ENCODE results near the gene CHRNB1.
A peak's percentile ranks its signal among the peaks of the same experiment; 100 is the strongest.

CHRNB1 gene

DNA sequence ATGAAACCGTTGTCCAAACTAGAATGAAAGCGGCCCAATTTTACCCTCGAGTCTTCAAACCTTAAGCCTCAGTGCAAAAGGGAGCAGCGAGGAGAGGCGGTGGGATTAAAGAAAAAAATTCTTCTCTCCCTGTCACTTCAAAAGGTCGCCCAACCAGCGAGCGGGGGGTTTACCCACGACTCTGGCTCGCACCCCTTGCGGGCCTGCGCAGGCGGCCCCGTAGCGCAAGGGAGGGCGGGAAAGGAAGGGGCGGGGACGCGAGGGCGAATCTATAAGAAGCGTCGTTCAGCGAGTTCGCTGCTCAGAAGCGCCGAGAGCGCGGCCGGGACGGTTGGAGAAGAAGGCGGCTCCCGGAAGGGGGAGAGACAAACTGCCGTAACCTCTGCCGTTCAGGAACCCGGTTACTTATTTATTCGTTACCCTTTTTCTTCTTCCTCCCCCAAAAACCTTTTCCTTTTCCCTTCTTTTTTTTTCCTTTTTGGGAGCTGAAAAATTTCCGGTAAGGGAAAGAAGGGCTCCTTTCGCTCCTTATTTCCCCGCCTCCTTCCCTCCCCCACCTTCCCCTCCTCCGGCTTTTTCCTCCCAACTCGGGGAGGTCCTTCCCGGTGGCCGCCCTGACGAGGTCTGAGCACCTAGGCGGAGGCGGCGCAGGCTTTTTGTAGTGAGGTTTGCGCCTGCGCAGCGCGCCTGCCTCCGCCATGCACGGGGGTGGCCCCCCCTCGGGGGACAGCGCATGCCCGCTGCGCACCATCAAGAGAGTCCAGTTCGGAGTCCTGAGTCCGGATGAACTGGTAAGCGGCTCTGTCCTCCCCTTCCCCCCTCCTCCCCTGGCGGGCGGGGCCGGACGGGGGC lies 39.4 kb downstream of the CHRNB1 start, which contains the start of gene POLR2A:
Gene POLR2A, plus strand, starts transcription at position 300 of the 852 bp plus-strand sequence.
- DNase-seq (ENCODE audit: low read depth), result peak; percentile 99

DNA sequence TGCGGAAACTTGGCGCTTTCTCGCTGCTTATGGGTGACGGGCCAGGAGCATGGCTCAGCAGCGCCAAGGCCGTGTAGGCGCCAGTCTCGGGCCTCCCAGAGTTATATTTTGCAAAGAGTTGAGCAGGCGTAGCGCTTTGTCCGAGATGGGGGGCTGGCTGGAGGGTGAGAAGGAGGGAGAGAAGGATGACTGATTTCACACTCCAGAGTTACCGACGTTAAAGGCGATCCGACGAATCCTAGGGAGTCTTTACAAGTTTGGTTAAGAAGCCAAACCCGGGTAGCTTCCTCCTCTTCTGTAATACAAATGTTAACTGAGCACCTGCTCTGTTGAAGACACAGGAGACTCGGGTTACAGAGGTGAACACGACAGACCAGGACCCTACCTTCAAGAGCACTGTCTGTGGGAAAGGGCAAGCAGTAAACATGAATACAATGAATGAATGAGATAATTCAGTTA lies 40.1 kb downstream of the CHRNB1 start:
- DNase-seq (ENCODE audit: low read depth), result no peak

DNA sequence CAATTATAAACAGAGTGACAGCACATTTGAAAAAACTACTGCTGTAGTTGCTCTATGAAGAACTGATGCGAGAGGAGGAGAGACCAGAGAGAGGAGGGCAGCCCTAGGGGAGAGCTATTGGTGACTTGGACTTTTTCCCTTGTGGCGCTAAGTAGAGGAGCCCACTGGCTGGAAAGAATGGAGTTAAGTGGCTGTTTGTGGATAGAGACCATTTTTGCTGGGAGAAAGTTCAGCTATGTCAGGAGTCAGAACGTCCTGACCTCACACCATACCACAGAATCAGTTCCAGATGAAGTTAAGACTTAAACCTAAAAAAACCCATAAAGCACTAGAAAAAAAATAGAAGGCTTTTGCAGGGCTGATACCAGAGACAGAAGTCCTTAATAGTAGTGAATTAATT lies 41.3 kb downstream of the CHRNB1 start:
- DNase-seq (ENCODE audit: low read depth), result peak; percentile 79

DNA sequence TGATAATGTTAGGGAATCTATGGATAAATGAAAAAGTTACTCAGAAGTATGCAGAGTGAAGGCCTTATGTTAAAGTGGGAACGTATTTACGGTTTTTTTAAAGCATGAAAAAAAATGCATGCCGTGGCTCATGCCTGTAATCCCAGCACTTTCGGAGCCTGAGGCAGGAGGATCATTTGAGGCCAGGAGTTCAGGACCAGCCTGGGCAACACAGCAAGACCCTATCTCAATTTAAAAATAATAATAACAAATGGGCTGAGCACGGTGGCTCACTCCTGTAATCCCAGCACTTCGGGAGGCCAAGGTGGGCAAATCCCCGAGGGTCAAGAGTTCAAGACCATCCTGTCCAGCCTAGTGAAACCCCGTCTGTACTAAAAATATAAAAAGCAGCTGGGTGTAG lies 45.3 kb downstream of the CHRNB1 start:
- DNase-seq (ENCODE audit: low read depth), result no peak

DNA sequence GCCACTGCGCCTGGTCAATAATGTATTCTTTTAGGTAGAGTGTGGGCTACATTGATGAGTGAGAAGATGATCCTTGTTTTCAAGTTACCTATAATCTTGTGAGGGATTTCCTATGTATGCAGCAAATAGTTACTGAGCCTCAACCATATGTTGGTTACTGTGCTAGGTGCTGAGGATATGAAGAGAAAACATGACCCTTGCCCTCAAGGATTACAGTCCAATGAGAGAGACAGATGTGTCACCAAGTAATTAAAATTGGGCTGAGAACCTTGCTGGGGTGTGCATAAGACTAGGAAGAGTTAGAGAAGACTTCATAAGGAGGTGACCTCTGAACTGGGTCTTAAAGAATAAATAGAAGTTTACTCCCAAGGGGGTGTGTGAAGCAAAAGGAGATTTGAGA lies 46.7 kb downstream of the CHRNB1 start:
- DNase-seq (ENCODE audit: low read depth), result no peak

DNA sequence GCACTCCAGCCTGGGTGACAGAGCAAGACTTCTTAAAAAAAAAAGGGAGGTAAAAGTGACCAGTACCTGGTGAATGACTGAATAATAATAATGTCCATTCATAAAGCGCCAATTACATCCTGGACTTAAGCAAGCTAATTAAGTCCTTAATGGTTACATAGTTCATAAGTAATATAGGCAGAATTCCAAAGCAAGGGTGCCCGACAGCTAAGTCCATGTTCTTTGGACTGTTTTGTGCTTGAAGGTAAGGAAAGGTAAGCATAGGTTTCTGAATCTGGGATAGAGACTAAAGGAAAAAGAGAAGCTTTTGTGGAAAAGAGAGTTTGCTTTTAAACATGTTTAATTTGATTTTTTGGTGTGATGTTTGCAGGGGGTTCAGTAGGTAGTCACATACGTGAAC lies 49.1 kb downstream of the CHRNB1 start:
- DNase-seq (ENCODE audit: low read depth), result no peak

DNA sequence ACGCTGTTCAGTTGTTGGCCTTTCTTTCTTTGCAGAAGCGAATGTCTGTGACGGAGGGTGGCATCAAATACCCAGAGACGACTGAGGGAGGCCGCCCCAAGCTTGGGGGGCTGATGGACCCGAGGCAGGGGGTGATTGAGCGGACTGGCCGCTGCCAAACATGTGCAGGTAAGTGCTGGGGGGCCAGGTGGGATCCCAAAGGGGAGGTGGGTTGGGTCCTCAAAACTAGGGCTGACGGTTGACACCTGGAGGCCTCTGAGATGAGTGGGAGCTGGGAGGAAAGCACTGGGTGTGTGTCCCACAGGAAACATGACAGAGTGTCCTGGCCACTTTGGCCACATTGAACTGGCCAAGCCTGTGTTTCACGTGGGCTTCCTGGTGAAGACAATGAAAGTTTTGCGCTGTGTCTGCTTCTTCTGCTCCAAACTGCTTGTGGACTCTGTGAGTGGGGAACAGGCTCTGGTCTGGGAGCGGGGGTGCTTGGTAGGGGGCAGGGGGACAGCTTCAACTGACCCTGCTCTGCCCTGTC lies 51.1 kb downstream of the CHRNB1 start:
- DNase-seq (ENCODE audit: low read depth), result no peak

DNA sequence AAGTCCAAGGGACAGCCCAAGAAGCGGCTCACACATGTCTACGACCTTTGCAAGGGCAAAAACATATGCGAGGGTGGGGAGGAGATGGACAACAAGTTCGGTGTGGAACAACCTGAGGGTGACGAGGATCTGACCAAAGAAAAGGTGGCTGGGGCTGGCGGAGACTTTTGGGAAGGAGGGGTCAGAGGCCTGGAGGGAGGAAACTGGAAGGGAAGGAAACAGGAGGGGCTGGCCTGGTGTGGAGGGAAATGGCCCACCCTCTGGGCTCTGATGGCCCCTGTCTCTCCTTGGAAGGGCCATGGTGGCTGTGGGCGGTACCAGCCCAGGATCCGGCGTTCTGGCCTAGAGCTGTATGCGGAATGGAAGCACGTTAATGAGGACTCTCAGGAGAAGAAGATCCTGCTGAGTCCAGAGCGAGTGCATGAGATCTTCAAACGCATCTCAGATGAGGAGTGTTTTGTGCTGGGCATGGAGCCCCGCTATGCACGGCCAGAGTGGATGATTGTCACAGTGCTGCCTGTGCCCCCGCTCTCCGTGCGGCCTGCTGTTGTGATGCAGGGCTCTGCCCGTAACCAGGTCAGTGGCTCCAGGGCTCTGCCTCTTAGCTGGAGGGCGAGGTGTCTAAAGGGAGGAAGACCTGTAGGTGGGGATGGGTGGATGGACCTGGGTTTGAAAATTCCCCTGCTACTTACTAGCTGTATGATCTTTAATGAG lies 51.8 kb downstream of the CHRNB1 start:
- DNase-seq (ENCODE audit: low read depth), result no peak

DNA sequence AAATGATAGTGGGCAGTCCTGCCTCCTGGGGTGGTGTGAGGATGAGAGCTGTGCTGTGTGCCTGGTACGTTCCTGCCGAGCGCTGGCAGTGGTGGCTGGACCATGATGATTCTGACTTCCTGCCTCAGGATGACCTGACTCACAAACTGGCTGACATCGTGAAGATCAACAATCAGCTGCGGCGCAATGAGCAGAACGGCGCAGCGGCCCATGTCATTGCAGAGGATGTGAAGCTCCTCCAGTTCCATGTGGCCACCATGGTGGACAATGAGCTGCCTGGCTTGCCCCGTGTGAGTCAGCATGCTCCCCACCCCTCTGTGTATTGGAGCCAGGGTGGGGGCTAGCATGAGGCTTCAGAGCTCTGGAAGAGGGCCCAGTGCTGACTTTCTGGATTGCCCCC lies 52.4 kb downstream of the CHRNB1 start:
- DNase-seq (ENCODE audit: low read depth), result no peak

DNA sequence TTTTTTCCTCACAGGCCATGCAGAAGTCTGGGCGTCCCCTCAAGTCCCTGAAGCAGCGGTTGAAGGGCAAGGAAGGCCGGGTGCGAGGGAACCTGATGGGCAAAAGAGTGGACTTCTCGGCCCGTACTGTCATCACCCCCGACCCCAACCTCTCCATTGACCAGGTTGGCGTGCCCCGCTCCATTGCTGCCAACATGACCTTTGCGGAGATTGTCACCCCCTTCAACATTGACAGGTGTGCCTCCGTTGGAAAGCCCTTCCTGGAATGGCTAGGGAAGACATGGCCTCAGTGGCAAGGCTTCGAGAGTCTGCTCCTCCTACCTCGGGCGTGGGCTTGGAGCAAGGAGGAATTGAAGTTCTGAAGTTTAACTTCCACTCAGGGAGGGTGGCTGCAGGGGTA lies 52.8 kb downstream of the CHRNB1 start:
- no peak for DNase-seq (ENCODE audit: low read depth)

DNA sequence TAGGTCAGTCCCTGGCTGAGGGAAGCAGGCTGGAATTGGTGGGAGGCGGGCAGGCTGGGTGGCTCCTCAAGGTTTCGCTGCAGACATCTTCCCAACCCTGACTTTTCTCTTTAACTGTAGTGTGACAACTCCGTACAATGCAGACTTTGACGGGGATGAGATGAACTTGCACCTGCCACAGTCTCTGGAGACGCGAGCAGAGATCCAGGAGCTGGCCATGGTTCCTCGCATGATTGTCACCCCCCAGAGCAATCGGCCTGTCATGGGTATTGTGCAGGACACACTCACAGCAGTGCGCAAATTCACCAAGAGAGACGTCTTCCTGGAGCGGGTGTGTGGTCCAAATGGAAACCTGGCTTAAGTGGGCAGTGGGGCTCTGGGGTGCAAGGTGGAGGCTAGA lies 54.3 kb downstream of the CHRNB1 start:
- DNase-seq (ENCODE audit: low read depth), result no peak

DNA sequence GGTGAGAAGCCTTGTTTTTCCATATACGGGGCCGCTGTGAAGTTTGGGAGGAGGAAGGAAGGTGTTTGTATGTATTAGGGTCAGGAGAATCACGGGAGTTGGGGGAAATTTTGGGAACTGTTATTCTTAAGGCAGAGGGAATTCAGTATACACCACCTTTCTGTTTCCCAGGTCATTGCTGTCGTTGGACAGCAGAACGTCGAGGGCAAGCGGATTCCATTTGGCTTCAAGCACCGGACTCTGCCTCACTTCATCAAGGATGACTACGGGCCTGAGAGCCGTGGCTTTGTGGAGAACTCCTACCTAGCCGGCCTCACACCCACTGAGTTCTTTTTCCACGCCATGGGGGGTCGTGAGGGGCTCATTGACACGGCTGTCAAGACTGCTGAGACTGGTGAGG lies 56.9 kb downstream of the CHRNB1 start:
- DNase-seq (ENCODE audit: low read depth), result no peak

DNA sequence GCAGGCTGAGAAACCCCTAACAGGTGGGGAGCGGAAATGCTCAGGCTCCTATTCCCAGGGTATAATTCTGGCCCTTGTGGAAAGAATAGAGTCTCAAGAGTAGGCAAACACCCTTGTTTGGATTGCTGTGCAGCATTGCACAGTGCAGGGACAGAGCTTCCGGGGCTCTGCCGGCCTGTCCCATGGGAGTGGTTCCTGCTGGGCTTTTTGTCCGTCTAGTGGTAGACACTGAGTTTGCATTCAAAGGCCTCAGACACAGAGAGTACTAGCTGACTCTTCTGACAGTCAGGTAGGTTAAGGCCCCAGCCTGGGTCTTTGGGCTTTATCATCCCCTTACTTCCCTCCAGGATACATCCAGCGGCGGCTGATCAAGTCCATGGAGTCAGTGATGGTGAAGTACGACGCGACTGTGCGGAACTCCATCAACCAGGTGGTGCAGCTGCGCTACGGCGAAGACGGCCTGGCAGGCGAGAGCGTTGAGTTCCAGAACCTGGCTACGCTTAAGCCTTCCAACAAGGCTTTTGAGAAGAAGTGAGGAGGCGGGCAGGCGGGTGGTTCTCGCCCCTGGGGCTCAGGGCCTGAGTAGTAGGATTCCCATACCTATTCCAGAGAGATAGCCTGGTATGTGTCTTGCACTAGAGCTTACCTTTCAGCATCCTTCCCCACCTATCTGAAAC lies 57.4 kb downstream of the CHRNB1 start:
- DNase-seq (ENCODE audit: low read depth), result no peak

DNA sequence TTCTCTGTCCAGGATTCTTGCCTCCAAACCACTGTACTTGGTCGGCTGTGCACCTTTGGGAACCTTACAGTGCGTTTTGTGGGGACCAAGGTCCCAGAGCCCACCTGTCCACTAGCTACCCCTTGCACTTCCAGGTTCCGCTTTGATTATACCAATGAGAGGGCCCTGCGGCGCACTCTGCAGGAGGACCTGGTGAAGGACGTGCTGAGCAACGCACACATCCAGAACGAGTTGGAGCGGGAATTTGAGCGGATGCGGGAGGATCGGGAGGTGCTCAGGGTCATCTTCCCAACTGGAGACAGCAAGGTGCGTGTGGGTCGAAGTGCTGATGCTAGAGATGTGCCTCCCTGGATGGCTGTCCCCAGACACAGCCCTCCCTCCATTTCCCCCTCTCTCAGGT lies 58.1 kb downstream of the CHRNB1 start:
- no peak for DNase-seq (ENCODE audit: low read depth)

DNA sequence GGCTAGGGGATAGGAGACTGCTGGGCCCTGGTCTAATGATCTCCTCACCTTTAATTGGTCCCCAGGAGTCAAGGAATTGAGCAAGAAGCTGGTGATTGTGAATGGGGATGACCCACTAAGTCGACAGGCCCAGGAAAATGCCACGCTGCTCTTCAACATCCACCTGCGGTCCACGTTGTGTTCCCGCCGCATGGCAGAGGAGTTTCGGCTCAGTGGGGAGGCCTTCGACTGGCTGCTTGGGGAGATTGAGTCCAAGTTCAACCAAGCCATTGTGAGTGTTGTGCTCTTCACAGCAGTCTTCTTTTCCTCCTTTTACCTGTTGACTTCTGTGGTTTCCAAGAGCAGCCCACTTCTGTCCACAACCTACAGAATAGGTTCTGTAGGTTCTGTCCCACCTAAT lies 58.7 kb downstream of the CHRNB1 start:
- no peak for DNase-seq (ENCODE audit: low read depth)

All from fibroblast of gingiva (primary cell).